HepG2 (cell line): ENCODE data around the gene ARFGAP1. TPM values are rescaled to one million over a fixed set of nuclear protein-coding genes. Genes with fewer than 3 reads are reported as not detected.

Experiments
- HCFC1 ChIP-seq: fragments of 150-350 bp; IDR thresholded peaks from 2 replicates; pipeline ENCODE4 v1.6.1; 2014; ENCODE audit warnings: low read depth, low read length
- HHEX ChIP-seq: IDR thresholded peaks from 2 replicates; pipeline ENCODE4 v1.6.1; 2016; ENCODE audit warnings: control low read depth
- IRF2 ChIP-seq: IDR thresholded peaks from 2 replicates; pipeline ENCODE4 v1.6.1; 2018; ENCODE audit warnings: missing genetic modification reagents, missing compliant biosample characterization
- MTA1 ChIP-seq: sonication (generic); formaldehyde crosslinking; IDR thresholded peaks from 2 replicates; pipeline ENCODE4 v1.4.0; 2020; ENCODE audit warnings: missing genetic modification reagents, mild to moderate bottlenecking, borderline replicate concordance
- NFKB2 ChIP-seq: sonication (generic); formaldehyde crosslinking; IDR thresholded peaks from 2 replicates; pipeline ENCODE4 v1.4.0; 2020; ENCODE audit warnings: missing genetic modification reagents, borderline replicate concordance
- RXRA ChIP-seq: sonication (generic); formaldehyde crosslinking; IDR thresholded peaks from 2 replicates; pipeline ENCODE4 v1.5.1; 2020; ENCODE audit warnings: missing genetic modification reagents
- SP2 ChIP-seq: sonication (generic); formaldehyde crosslinking; IDR thresholded peaks from 2 replicates; pipeline ENCODE4 v1.5.1; 2020; ENCODE audit warnings: mild to moderate bottlenecking, missing genetic modification reagents
- XBP1 ChIP-seq: sonication (generic); formaldehyde crosslinking; IDR thresholded peaks from 2 replicates; pipeline ENCODE4 v1.5.0; 2020; ENCODE audit warnings: missing genetic modification reagents
- ZFP36L2 ChIP-seq: sonication (generic); formaldehyde crosslinking; IDR thresholded peaks from 2 replicates; pipeline ENCODE4 v1.4.0; 2020; ENCODE audit warnings: missing genetic modification reagents
- ZMYM2 ChIP-seq: sonication (generic); formaldehyde crosslinking; IDR thresholded peaks from 2 replicates; pipeline ENCODE4 v1.8.0; 2022; ENCODE audit warnings: mild to moderate bottlenecking, missing genetic modification reagents
- ZMYM3 ChIP-seq: sonication (generic); formaldehyde crosslinking; IDR thresholded peaks from 2 replicates; pipeline ENCODE4 v1.5.1; 2020; ENCODE audit warnings: mild to moderate bottlenecking, missing genetic modification reagents
- ZNF7 ChIP-seq: IDR thresholded peaks from 2 replicates; pipeline ENCODE4 v1.6.1; 2016; ENCODE audit warnings: missing biosample characterization, missing genetic modification reagents
- ZNF713 ChIP-seq: sonication (generic); formaldehyde crosslinking; IDR thresholded peaks from 2 replicates; pipeline ENCODE4 v1.4.0; 2020; ENCODE audit warnings: mild to moderate bottlenecking, missing genetic modification reagents
- ZZZ3 ChIP-seq: sonication (generic); formaldehyde crosslinking; IDR thresholded peaks from 2 replicates; pipeline ENCODE4 v1.4.0; 2020; ENCODE audit warnings: missing genetic modification reagents, mild to moderate bottlenecking, borderline replicate concordance
- polyA plus RNA-seq, 8 experiments: library from polyadenylated mRNA; depleted of rRNA in 3 of 8; stranded (reverse) in 7 of 8; unstranded in 1 of 8; fragments of >200 nt; fragmentation: Illumina TruSeq in 4 of 8; extraction: Trizol in 4 of 8; gene quantifications; 2 replicates each; pipeline versions ENCODE4 v1.2.1 to v1.2.3, GENCODE V29; 2011 to 2016; ENCODE audit warnings: low read depth in 4 of 8, missing spikeins in 1 of 8, mixed read lengths in 1 of 8; ENCODE audit not compliant: insufficient read depth in 1 of 8
- total RNA-seq, 5 experiments: library from RNA; depleted of rRNA; stranded (reverse); fragments of >200 nt; fragmentation: Illumina TruSeq; extraction: Trizol; gene quantifications; 2 replicates each; pipeline ENCODE4 v1.2.3, GENCODE V29; 2016; ENCODE audit warnings: low read depth in 1 of 5
- TF ChIP-seq, protein P1 (sequence below): sonication (generic); formaldehyde crosslinking; IDR thresholded peaks from 2 replicates; pipeline ENCODE4 v1.5.0; 2020; ENCODE audit warnings: mild to moderate bottlenecking, missing genetic modification reagents
- TF ChIP-seq, protein P2 (sequence below): IDR thresholded peaks from 2 replicates; pipeline ENCODE4 v1.6.1; 2012; ENCODE audit warnings: inconsistent platforms
- TF ChIP-seq, protein P3 (sequence below): sonication (generic); formaldehyde crosslinking; IDR thresholded peaks from 2 replicates; pipeline ENCODE4 v1.5.0; 2020; ENCODE audit warnings: mild to moderate bottlenecking, missing genetic modification reagents, borderline replicate concordance
- TF ChIP-seq, protein P4 (sequence below): sonication (generic); formaldehyde crosslinking; IDR thresholded peaks from 2 replicates; pipeline ENCODE4 v1.5.0; 2020; ENCODE audit warnings: mild to moderate bottlenecking, missing genetic modification reagents, borderline replicate concordance

The ARFGAP1 gene
- total and polyA plus RNA-seq, 2 of the 13 experiments (the other 11 are each of a cell fraction or from before 2014, with no cell fraction given) = 132 TPM

DNA sequence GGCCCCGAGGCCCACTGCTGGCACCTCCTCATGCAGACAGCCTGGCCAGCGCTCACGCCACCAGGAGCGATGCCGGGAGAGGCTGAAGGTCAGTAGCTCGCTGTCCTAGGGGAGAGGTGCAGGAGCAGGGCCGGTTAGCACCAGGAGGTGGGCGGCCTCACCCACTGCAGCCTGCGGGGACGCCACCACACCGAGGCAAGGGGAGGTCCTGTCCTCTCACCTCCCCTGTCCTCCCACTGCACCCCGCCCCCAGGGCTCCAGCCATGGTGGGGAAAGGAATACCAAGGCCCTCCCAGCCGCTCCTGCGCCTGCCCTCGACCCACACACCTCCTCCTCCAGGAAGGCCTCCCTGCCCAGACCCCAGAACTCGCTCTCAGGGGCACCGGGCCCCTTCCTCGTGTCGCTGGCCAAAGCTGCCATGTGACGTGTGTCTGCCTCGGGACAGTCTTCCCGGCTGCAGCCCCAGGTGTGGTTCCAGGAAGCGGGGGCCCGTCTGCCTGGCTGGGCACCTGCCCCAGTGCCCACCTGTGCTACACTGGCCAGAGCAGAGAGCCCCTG, 24.9 kb upstream of the ARFGAP1 start (continued):
- TF ChIP-seq, protein P1, sequence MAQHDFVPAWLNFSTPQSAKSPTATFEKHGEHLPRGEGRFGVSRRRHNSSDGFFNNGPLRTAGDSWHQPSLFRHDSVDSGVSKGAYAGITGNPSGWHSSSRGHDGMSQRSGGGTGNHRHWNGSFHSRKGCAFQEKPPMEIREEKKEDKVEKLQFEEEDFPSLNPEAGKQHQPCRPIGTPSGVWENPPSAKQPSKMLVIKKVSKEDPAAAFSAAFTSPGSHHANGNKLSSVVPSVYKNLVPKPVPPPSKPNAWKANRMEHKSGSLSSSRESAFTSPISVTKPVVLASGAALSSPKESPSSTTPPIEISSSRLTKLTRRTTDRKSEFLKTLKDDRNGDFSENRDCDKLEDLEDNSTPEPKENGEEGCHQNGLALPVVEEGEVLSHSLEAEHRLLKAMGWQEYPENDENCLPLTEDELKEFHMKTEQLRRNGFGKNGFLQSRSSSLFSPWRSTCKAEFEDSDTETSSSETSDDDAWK = no peak
- TF ChIP-seq ZNF713 (CRISPR knock-in tag) (no peak), MTA1 (CRISPR knock-in tag) (peak; percentile 9; the same call in 1 of the 2 replicates), NFKB2 (0 out of 2 replicates have a peak, but pooled peaks have one; percentile 29), ZMYM3 (0 out of 2 replicates have a peak, but pooled peaks have one; percentile 26), HHEX (no peak), HCFC1 (no peak), ZMYM2 (CRISPR knock-in tag) (no peak), ZNF7 (no peak), SP2 (CRISPR knock-in tag) (no peak), XBP1 (CRISPR knock-in tag) (no peak), ZFP36L2 (no peak), ZZZ3 (CRISPR knock-in tag) (no peak), IRF2 (CRISPR knock-in tag) (no peak), RXRA (CRISPR knock-in tag) (no peak)
- TF ChIP-seq, protein P2, sequence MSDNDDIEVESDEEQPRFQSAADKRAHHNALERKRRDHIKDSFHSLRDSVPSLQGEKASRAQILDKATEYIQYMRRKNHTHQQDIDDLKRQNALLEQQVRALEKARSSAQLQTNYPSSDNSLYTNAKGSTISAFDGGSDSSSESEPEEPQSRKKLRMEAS = no peak
- TF ChIP-seq, protein P3, sequence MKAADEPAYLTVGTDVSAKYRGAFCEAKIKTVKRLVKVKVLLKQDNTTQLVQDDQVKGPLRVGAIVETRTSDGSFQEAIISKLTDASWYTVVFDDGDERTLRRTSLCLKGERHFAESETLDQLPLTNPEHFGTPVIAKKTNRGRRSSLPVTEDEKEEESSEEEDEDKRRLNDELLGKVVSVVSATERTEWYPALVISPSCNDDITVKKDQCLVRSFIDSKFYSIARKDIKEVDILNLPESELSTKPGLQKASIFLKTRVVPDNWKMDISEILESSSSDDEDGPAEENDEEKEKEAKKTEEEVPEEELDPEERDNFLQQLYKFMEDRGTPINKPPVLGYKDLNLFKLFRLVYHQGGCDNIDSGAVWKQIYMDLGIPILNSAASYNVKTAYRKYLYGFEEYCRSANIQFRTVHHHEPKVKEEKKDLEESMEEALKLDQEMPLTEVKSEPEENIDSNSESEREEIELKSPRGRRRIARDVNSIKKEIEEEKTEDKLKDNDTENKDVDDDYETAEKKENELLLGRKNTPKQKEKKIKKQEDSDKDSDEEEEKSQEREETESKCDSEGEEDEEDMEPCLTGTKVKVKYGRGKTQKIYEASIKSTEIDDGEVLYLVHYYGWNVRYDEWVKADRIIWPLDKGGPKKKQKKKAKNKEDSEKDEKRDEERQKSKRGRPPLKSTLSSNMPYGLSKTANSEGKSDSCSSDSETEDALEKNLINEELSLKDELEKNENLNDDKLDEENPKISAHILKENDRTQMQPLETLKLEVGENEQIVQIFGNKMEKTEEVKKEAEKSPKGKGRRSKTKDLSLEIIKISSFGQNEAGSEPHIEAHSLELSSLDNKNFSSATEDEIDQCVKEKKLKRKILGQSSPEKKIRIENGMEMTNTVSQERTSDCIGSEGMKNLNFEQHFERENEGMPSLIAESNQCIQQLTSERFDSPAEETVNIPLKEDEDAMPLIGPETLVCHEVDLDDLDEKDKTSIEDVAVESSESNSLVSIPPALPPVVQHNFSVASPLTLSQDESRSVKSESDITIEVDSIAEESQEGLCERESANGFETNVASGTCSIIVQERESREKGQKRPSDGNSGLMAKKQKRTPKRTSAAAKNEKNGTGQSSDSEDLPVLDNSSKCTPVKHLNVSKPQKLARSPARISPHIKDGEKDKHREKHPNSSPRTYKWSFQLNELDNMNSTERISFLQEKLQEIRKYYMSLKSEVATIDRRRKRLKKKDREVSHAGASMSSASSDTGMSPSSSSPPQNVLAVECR (CRISPR knock-in tag) = no peak
- TF ChIP-seq, protein P4, sequence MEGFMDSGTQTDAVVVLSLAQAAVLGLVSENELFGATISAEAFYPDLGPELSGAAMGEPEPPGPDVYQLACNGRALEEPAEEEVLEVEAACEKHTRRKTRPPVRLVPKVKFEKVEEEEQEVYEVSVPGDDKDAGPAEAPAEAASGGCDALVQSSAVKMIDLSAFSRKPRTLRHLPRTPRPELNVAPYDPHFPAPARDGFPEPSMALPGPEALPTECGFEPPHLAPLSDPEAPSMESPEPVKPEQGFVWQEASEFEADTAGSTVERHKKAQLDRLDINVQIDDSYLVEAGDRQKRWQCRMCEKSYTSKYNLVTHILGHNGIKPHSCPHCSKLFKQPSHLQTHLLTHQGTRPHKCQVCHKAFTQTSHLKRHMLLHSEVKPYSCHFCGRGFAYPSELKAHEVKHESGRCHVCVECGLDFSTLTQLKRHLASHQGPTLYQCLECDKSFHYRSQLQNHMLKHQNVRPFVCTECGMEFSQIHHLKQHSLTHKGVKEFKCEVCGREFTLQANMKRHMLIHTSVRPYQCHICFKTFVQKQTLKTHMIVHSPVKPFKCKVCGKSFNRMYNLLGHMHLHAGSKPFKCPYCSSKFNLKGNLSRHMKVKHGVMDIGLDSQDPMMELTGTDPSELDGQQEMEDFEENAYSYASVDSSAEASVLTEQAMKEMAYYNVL (CRISPR knock-in tag) = no peak
